Stimulated activated CD8-positive, alpha-beta memory T cell treated with anti-CD3 and anti-CD28 coated beads, Interleukin-15, amount 100 ng/mL, for 1 hour (primary cell): ENCODE measurements around the gene KNTC1.
"Not testable (repeated sequence)": the region's sequence is repeated elsewhere in the genome, so short reads cannot be mapped to it uniquely, and the experiment has no call there.

Experiments used
- DNase-seq: peaks from one replicate; pipeline ENCODE4 v3.0.0-alpha.2; 2020; ENCODE audit warnings: low read depth

KNTC1 gene

DNA sequence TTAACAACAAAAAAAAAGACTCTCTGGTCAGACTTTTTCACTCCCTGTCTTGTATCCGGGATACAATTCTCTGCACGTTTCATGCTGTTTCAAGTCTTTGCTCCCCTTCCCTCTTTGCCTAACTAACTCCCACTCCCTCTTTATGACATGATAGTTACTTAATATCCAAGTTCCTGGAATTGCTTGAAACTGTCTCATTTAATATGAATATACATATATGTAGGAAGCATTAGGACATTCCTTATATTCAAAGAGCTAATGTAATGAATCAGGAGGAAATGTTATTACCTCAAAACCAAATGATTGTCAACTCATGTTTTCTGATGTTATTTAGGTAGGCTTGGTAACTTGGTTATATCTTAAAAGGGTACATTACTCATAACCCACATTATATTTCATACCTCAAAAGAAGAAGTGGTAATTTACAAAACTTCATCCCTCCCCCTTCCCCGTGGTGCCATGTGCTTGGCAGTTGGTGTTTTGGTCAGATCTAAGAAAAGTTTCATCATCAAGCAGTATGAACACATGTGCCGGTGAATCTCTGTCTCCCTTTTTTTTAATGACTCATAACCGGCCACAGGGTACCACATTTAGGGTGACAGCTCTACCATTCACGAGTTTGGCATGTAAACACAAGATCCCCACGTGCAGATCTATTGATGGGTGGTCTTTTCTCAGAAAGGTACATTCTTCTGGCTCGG lies 119.6 kb downstream of the KNTC1 start:
- no peak for DNase-seq

DNA sequence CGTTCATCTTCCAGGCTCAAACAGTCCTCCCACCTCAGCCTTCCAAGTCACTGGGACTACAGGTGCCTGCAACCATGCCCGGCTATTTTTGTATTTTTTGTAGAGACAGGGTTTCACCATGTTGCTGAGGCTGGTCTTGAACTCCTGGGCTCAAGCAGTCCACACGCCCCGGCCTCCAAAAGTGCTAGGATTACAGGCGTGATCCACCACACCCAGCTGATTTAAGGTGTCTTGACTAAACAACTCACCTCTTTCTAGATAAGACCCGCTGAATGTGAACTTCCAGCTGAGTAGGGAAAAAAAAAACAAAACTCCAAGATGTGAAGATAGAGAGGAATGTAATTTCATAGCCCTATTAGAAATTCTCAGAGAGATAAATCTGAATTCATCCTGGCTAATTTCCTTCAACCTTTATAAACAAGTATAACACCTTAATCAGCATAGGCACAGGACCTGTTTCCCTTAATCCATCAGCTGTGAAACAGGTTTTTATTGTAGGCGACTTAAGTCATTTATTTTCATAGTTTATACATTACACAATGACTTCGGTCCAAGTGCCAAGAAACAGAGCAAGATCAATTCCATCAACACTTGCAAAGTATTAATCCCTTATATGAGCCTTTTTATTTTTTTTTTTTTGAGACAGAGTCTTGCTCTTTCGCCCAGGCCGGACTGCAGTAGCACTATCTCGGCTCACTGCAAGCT lies 124.6 kb downstream of the KNTC1 start:
- no peak for DNase-seq

DNA sequence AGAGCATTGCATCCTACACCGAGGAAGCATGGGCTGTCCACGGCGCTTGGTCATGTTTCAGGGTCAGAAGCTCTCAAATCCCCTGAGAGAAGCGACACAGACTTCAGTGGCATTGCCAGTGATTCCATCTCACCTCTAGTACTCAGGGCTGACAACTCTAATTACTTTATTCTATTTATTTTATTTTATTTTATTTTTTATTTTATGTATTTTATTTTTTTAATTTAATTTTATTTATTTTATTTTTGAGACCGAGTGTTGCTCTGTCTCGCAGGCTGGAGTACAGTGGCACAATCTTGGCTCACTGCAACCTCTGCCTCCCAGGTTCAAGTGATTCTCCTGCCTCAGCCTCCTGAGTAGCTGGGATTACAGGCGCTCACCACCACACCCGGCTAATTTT lies 126.2 kb downstream of the KNTC1 start:
- not testable (repeated sequence) for DNase-seq

DNA sequence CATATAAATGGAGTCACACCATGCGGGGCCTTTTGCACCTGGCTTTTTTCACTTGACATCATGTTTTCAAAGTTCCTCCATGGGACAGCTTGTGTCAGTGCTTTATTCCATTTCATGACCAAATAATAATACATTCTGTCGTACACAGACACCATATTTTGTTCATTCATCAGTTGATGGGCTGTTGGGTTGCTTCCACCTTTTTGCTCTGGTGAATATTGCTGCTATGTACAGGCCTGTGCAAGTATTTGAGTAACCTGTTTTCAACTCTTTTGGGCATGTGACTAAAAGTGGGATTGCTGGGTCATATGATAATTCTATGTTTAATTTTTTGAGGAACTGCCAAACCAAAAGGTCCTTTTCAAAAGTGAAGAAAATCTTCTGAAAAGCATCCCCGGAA lies 129.2 kb downstream of the KNTC1 start:
- no peak for DNase-seq

DNA sequence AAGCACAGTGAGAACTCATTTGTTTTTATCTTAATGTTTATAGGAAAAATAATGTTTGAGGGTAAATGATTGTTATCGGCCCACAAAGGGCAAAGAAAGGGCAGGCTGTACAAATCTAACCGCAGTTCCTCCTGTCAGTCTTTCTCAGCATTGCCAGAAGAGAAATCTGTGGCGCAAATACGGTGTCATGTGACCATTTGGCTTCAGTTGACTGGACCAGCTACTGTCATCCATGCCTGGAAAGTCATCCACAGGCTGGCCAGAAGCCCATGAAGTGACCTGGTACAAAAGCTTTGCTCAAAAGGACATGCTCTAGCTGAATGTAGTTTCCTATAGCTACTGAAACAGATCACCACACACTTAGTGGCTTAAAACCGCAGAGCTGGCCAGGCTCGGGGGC lies 132.5 kb downstream of the KNTC1 start:
- no peak for DNase-seq

DNA sequence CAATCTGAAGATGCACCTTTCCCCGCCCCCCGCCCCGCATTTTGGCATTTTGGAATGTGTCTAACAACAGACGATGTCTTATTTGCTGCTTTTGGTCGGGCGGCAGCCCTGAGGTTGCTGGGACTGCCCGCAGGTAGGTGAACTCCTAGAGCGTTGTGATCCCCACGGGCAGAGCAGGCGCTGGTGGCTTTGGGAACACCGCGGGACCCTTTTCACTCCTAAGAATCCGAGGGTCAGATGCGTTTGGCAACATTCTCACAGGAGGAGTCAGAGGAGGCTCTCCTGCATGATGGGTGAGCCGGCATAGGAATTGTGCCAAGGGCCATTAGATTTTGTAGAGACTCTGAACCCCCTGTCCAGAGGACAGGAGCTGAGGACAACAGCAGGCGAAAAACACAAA lies 134.2 kb downstream of the KNTC1 start:
- DNase-seq: no peak

DNA sequence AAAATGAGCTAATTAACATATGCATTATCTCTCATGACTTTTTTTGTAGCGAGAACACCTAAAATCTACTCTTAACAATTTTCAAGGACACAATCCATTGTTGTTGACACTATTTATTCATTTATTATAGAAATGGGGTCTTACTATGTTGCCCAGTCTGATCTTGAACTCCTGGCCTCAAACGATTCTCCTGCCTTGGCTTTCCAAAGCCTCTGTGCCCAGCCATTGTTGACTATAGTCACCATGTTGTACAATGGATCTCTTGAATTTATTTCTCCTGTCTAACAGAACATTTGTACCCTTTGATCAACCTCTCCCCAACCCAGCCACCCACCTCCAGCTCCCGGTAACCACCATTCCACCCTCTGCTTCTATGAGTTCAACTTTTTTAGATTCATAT lies 134.9 kb downstream of the KNTC1 start:
- DNase-seq: no peak

DNA sequence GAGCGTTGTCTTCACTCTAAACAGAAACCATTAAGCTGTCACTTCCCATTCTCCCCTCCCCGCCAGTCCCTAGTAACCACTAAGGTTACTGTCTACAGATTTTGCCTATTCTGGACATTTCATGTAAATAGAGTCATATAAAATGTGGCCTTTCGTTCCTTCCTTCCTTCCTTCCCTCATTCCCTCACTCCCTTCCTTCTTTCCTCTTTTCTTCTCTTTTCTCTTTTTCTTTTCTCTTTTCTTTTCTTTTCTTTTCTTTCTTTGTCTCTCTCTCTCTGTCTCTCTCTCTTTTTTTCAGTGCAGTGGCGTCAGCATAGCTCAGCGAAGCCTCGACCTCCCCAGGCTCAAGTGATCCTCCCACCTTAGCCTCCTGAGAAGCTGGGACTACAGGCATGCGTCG lies 138.3 kb downstream of the KNTC1 start:
- DNase-seq: no peak

DNA sequence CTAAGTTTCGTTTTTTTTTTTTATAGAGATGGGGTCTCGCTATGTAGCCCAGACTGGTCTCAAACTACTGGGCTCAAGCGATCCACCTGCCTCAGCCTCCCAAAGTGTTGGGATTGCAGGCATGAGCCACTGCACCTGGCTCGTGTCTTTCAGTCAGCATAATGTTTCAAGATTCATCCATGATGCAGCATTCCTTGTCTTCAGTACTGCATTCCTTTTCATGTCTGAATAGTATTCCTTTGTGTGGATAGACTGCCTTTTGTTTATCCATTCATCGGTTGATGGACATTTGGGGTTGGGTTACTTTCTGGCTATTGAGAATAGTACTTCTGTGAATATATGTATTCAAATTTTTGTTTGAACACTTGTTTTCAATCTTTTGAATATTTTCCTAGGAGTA lies 138.7 kb downstream of the KNTC1 start:
- DNase-seq: no peak

DNA sequence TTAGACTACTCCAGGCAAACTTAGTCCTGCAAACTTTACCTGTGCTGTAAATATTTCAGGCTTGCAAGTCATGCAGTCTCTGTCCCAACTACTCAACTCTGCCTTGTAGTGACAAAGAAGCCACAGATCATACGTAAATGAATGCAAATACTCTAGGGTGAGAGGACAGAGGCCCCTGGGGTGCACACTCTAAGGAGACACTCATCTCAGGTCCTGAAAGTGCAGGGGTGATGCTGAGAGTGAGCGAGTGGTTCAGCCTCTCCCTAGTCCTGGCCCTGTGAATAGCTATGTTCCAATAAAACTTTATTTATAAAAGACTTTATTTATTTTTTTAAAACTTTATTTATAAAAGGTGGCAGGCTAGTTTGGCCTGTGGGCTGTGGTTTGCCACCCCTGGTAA lies 141.2 kb downstream of the KNTC1 start:
- no peak for DNase-seq

DNA sequence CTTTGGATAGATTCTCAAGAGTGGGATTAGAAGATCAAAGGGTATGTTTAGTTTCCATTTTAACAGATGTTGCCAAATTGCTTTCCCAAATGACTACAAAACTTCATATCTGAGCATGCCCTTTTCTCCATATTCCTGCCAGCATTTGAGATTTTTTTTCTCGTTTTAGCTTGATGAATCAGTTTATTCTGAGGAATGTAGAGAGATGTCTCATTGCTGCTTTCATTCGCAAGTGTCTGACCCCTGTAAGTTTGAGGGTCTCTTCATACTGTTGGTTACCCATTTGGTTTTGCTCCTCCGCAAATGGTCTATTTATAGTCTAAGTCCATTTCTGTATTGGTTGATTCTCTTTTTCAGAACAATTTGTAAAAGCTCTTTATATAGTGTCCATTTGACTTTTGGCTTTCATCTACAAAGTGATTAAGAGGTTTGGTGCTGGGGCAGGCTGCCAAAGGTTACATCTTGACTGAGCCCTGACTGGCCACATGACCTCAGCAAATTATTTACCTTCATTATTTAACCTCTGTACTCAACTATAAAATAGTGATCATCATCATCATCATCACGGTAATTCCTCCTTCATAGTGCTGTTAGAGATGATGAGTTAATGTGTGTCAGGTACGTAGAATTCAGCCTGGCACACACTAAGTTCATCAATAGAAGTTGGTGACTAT lies 142.5 kb downstream of the KNTC1 start:
- no peak for DNase-seq

DNA sequence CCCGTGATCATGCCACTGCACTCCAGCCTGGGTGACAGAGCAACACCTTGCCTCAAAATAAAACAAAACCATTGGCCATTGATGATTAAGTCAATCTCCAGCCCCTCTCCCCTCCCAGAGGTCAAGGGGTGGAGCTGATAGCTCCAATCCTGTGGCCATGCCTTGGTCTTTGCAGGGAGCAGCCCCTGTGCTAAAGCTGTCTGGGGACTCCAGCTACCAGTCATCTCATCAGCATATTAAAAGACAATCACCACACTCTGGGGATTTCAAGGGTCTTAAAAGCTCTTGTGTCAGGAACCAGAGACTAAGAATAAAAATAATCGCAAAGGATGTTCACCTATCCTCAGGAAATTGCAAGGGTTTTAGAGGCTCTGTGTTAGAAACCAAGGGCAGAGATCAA lies 145.5 kb downstream of the KNTC1 start:
- no peak for DNase-seq
